Activated CD4-positive, CD25-positive, alpha-beta regulatory T cell treated with anti-CD3 and anti-CD28 coated beads, Interleukin-2, amount 50 U/mL, for 72 hours (primary cell): ENCODE data around the gene NOTCH3.

Source experiments
- DNase-seq: peaks from one replicate; pipeline ENCODE4 v3.0.0; 2021

Gene NOTCH3

GRCh38 chr19:15195371-15196334 lies 5.1 kb downstream of the NOTCH3 start:
- no peak for DNase-seq

GRCh38 chr19:15194938-15195337 lies 5.9 kb downstream of the NOTCH3 start:
- no peak for DNase-seq

GRCh38 chr19:15191982-15192381 lies 8.8 kb downstream of the NOTCH3 start:
- no peak for DNase-seq

- DNase-seq: no peak
These were observed 9.3 kb downstream of the NOTCH3 start for GRCh38 chr19:15191514-15191913.

- DNase-seq: no peak
These were observed 11.9 kb downstream of the NOTCH3 start for GRCh38 chr19:15188851-15189250.

- no peak for DNase-seq
These were observed 13.5 kb downstream of the NOTCH3 start for GRCh38 chr19:15187026-15188007.

- DNase-seq: no peak
These were observed 15.6 kb downstream of the NOTCH3 start for GRCh38 chr19:15185188-15185587.

- DNase-seq: no peak
These were observed 16.0 kb downstream of the NOTCH3 start for GRCh38 chr19:15184776-15185175.

GRCh38 chr19:15181394-15181793 lies 19.4 kb downstream of the NOTCH3 start:
- no peak for DNase-seq

GRCh38 chr19:15180451-15181390 lies 20.1 kb downstream of the NOTCH3 start:
- DNase-seq: no peak

GRCh38 chr19:15178629-15179308 lies 22.0 kb downstream of the NOTCH3 start:
- DNase-seq: no peak

- peak; percentile 88 for DNase-seq
These were observed 23.3 kb downstream of the NOTCH3 start for GRCh38 chr19:15177269-15178116.

GRCh38 chr19:15175609-15176008 lies 25.2 kb downstream of the NOTCH3 start:
- DNase-seq: no peak

GRCh38 chr19:15173746-15174404 lies 26.9 kb downstream of the NOTCH3 start:
- DNase-seq: no peak

- DNase-seq: no peak
These were observed 30.4 kb downstream of the NOTCH3 start for GRCh38 chr19:15170345-15170744.

GRCh38 chr19:15169541-15170285 lies 31.1 kb downstream of the NOTCH3 start:
- DNase-seq: no peak

- DNase-seq: no peak
These were observed 34.1 kb downstream of the NOTCH3 start for GRCh38 chr19:15166700-15167099.

- DNase-seq: no peak
These were observed 39.5 kb downstream of the NOTCH3 start for GRCh38 chr19:15161028-15161984.
